A204.1 (cell line): ENCODE results near the gene HTR1D.
"Not testable (repeated sequence)": the region's sequence is repeated elsewhere in the genome, so short reads cannot be mapped to it uniquely, and the experiment has no call there.

ENCODE experiments used
- FAIRE-seq: peaks from 2 replicates; lab custom pipeline; 2012; peaks lifted over from hg19 to GRCh38; lab: Jason Lieb, UNC

The HTR1D gene

GRCh38 chr1:23216771-23217420 is 406 bp downstream of the HTR1D start:
- no peak for FAIRE-seq

GRCh38 chr1:23215751-23216449 is 1.4 kb downstream of the HTR1D start:
- no peak for FAIRE-seq

- no peak for FAIRE-seq
Measured at GRCh38 chr1:23215291-23215690, 2.0 kb downstream of the HTR1D start.

- no peak for FAIRE-seq
Measured at GRCh38 chr1:23214640-23215039, 2.7 kb downstream of the HTR1D start.

GRCh38 chr1:23211955-23212354 is 5.3 kb downstream of the HTR1D start:
- FAIRE-seq, result no peak

- no peak for FAIRE-seq
Measured at GRCh38 chr1:23210963-23211362, 6.3 kb downstream of the HTR1D start.

- FAIRE-seq, result no peak
Measured at GRCh38 chr1:23210351-23210785, 6.9 kb downstream of the HTR1D start.

GRCh38 chr1:23209770-23210169 is 7.5 kb downstream of the HTR1D start:
- no peak for FAIRE-seq

- no peak for FAIRE-seq
Measured at GRCh38 chr1:23208527-23208926, 8.8 kb downstream of the HTR1D start.

- not testable (repeated sequence) for FAIRE-seq
Measured at GRCh38 chr1:23207733-23208132, 9.6 kb downstream of the HTR1D start.

- FAIRE-seq, result no peak
Measured at GRCh38 chr1:23202263-23202749, 15.0 kb downstream of the HTR1D start.

- no peak for FAIRE-seq
Measured at GRCh38 chr1:23200883-23201282, 16.4 kb downstream of the HTR1D start.

- no peak for FAIRE-seq
Measured at GRCh38 chr1:23198373-23198772, 18.9 kb downstream of the HTR1D start.

GRCh38 chr1:23196627-23197328 is 20.5 kb downstream of the HTR1D start:
- FAIRE-seq, result no peak

GRCh38 chr1:23194119-23194984 is 22.9 kb downstream of the HTR1D start:
- no peak for FAIRE-seq

GRCh38 chr1:23193391-23194118 is 23.7 kb downstream of the HTR1D start:
- FAIRE-seq, result no peak

- no peak for FAIRE-seq
Measured at GRCh38 chr1:23191199-23191598, 26.1 kb downstream of the HTR1D start.

GRCh38 chr1:23188936-23189452 is 28.3 kb downstream of the HTR1D start:
- not testable (repeated sequence) for FAIRE-seq

- FAIRE-seq, result no peak
Measured at GRCh38 chr1:23188434-23188884, 28.8 kb downstream of the HTR1D start.

GRCh38 chr1:23187637-23188036 is 29.7 kb downstream of the HTR1D start:
- no peak for FAIRE-seq

GRCh38 chr1:23185381-23185780 is 31.9 kb downstream of the HTR1D start:
- no peak for FAIRE-seq
